ENCODE results near the gene CXCR6. TPM values are rescaled to one million over a fixed set of nuclear protein-coding genes. Genes with fewer than 3 reads are reported as not detected.

The CXCR6 gene
- polyA plus RNA-seq, 4 donors = 0.45 to 2.7 (median 1.9) TPM

- no peak for FAIRE-seq
- H3K36me3 ChIP-seq (ENCODE audit: control insufficient read depth in 3 of 3, insufficient read depth in 2 of 3, low read depth in 1 of 3, low read length in 3 of 3) = peaks cover 3 to 25% (median 13%) of the 10 kb centered on the region in 3 donors
- no peak overlapping the region for H3K4me3 ChIP-seq (ENCODE audit: low read depth in 1 of 3, low read length in 3 of 3)
- no peaks in the 10 kb centered on the region for H3K9me3 ChIP-seq (ENCODE audit: control insufficient read depth in 2 of 2, insufficient read depth in 1 of 2, low read depth in 1 of 2, low read length in 1 of 2)
- H3K27me3 ChIP-seq (ENCODE audit: control insufficient read depth in 3 of 3, insufficient read depth in 3 of 3, low read length in 3 of 3) = no peaks in the 10 kb centered on the region
- H3K4me1 ChIP-seq (ENCODE audit: control insufficient read depth in 3 of 3, insufficient read depth in 2 of 3, low read depth in 1 of 3, low read length in 2 of 3) = peaks cover 15 to 50% (median 22%) of the 10 kb centered on the region in 3 donors
- WGBS, 3 donors = 63 to 77% (median 76%) methylated on average over 13 of the region's 13 CpGs
- peak overlapping the region; percentile 6 to 59 (median 51) for H3K27ac ChIP-seq (ENCODE audit: low read depth in 1 of 3, low read length in 2 of 3)
- DNase-seq = no peak
Observed at GRCh38 chr3:45985532-45986302, 42.5 kb downstream of the CXCR6 start.

DNA sequence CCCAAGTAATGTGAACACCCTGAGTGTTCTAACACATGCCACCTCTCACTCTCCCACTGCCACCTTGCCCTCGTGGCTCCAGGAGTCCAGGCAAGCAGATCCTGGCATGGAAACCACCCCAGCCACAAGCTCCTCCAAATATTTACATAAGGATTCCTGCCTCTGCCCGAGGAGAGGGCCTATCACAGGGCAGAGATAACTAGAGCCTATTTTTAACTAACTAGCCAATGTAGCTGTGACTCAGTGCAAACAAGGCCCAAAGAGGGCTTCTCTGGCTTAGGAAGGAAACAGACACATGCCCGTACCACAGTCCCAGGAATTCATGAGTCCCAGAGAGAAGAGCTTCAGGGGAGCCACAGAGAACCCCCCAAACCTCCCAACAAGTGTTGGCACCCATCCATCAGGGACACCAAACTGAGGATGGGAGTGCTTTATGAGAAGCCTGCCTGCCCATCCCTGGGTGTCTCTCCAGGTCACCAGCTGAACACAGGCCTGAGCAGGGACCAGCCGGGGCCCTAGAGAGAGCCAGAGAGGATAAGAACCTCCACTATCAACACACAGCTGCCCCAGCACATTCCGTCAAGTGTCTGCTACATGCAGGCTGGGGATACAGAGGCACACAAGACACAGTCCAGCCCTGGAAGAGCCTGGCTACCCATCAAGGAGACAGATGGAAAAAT is 43.2 kb downstream of the CXCR6 start:
- Histone ChIP-seq H3K27ac (ENCODE audit: low read depth in 1 of 3, low read length in 2 of 3) (peak overlapping the region; percentile 16 to 59 (median 51)), H3K4me3 (ENCODE audit: low read depth in 1 of 3, low read length in 3 of 3) (no peak overlapping the region), H3K36me3 (ENCODE audit: control insufficient read depth in 3 of 3, insufficient read depth in 2 of 3, low read depth in 1 of 3, low read length in 3 of 3) (peaks cover 4 to 25% (median 13%) of the 10 kb centered on the region in 3 donors), H3K4me1 (ENCODE audit: control insufficient read depth in 3 of 3, insufficient read depth in 2 of 3, low read depth in 1 of 3, low read length in 2 of 3) (peaks cover 15 to 50% (median 25%) of the 10 kb centered on the region in 3 donors), H3K9me3 (ENCODE audit: control insufficient read depth in 2 of 2, insufficient read depth in 1 of 2, low read depth in 1 of 2, low read length in 1 of 2) (no peaks in the 10 kb centered on the region), H3K27me3 (ENCODE audit: control insufficient read depth in 3 of 3, insufficient read depth in 3 of 3, low read length in 3 of 3) (no peaks in the 10 kb centered on the region)
- FAIRE-seq = no peak
- WGBS, 3 donors = 32 to 60% (median 46%) methylated on average over 5 of the region's 5 CpGs
- DNase-seq = peak; percentile 28 to 70

DNA sequence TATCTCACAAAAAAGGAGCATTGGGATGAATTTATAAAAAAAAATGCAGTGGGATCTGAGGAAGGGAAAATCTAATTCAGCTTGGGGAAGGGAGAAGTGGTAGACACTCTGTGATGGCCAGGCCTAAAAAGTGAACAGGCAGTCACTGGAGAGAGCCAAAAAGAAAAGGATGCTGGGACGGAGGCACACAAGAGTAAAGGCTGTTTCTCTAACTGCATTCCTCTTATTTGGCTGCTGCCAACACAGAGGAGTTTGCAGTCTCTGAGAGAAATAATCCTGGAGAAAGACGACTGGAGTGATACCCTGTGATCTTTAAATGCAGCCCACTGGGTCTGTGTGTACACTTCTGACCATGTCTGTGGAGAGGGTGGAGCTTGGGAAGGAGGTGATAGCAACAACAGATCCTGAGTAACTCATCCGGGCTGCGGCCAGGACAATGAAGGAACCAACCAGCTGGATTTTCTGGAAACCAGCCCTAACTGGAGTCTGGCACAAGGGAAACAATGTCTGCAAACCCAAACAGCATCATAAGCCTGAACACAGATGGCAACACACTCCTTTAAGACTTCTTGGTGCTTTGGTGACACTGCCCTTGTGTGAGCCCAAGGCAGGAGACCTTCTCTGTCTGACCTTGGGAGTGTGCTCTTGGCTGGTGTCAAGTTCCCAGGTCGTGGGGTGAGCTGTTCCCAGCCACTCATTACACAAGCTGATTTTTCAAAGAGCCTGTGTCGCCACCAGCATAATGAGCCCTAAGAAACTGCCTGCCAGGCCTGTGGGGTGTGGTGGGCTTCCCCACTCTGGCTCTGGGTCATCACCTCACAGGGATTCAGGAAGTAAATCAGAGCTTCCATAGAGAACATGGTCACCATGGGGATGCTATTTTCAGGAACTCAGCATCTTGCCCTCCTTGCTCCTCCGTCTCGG is 44.4 kb downstream of the CXCR6 start:
- peaks cover 5 to 24% (median 8%) of the 10 kb centered on the region in 3 donors for H3K36me3 ChIP-seq (ENCODE audit: control insufficient read depth in 3 of 3, insufficient read depth in 2 of 3, low read depth in 1 of 3, low read length in 3 of 3)
- H3K9me3 ChIP-seq (ENCODE audit: control insufficient read depth in 2 of 2, insufficient read depth in 1 of 2, low read depth in 1 of 2, low read length in 1 of 2) = no peaks in the 10 kb centered on the region
- H3K4me1 ChIP-seq (ENCODE audit: control insufficient read depth in 3 of 3, insufficient read depth in 2 of 3, low read depth in 1 of 3, low read length in 2 of 3) = peaks cover 19 to 50% (median 27%) of the 10 kb centered on the region in 3 donors
- no peak for DNase-seq
- H3K27me3 ChIP-seq (ENCODE audit: control insufficient read depth in 3 of 3, insufficient read depth in 3 of 3, low read length in 3 of 3) = no peaks in the 10 kb centered on the region
- no peak overlapping the region for H3K4me3 ChIP-seq (ENCODE audit: low read depth in 1 of 3, low read length in 3 of 3)
- H3K27ac ChIP-seq (ENCODE audit: low read depth in 1 of 3, low read length in 2 of 3) = peak overlapping the region; percentile 17 to 67 (median 17)
- WGBS, 3 donors = 59 to 72% (median 60%) methylated on average over 8 of the region's 8 CpGs
- FAIRE-seq = no peak

GRCh38 chr3:45988362-45988761 is 45.1 kb downstream of the CXCR6 start:
- Histone ChIP-seq H3K4me1 (ENCODE audit: control insufficient read depth in 3 of 3, insufficient read depth in 2 of 3, low read depth in 1 of 3, low read length in 2 of 3) (peaks cover 23 to 48% (median 27%) of the 10 kb centered on the region in 3 donors), H3K36me3 (ENCODE audit: control insufficient read depth in 3 of 3, insufficient read depth in 2 of 3, low read depth in 1 of 3, low read length in 3 of 3) (peaks cover 5 to 17% (median 8%) of the 10 kb centered on the region in 3 donors), H3K9me3 (ENCODE audit: control insufficient read depth in 2 of 2, insufficient read depth in 1 of 2, low read depth in 1 of 2, low read length in 1 of 2) (no peaks in the 10 kb centered on the region), H3K27me3 (ENCODE audit: control insufficient read depth in 3 of 3, insufficient read depth in 3 of 3, low read length in 3 of 3) (no peaks in the 10 kb centered on the region), H3K27ac (ENCODE audit: low read depth in 1 of 3, low read length in 2 of 3) (peak overlapping the region; percentile 17 to 67 (median 17)), H3K4me3 (ENCODE audit: low read depth in 1 of 3, low read length in 3 of 3) (no peak overlapping the region)
- FAIRE-seq (no peak), DNase-seq (peak in 1 of 2 donors; percentile 54)
- 82 to 91% (median 89%) methylated on average over 4 of the region's 4 CpGs for whole genome bisulfite sequencing, 3 donors

DNA sequence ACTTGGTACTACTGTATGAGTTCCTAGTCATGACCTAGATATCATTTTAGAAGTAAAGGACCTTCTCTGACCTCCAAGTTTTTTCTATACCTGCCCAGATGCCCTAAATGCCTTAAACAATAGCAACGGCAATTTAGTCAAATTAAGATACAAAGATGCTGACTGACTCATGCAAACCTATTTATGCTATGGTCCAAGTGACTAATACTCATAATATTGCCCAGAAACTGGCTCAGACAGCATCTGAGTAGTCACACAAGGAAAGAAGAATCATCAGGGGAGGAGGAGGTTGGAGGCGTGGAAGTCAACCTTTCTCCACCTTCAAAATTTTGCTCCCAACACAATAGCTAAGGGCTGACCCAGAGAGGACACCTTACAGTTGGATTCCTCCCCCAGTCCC is 45.5 kb downstream of the CXCR6 start:
- H3K27me3 ChIP-seq (ENCODE audit: control insufficient read depth in 3 of 3, insufficient read depth in 3 of 3, low read length in 3 of 3) = no peaks in the 10 kb centered on the region
- H3K36me3 ChIP-seq (ENCODE audit: control insufficient read depth in 3 of 3, insufficient read depth in 2 of 3, low read depth in 1 of 3, low read length in 3 of 3) = peaks cover 4 to 13% (median 5%) of the 10 kb centered on the region in 3 donors
- peak overlapping the region in 1 of 3 donors; percentile 10 for H3K27ac ChIP-seq (ENCODE audit: low read depth in 1 of 3, low read length in 2 of 3)
- no peaks in the 10 kb centered on the region for H3K9me3 ChIP-seq (ENCODE audit: control insufficient read depth in 2 of 2, insufficient read depth in 1 of 2, low read depth in 1 of 2, low read length in 1 of 2)
- FAIRE-seq (no peak), DNase-seq (no peak)
- WGBS, 3 donors = 72 to 78% (median 75%) methylated on average over 2 of the region's 2 CpGs
- H3K4me3 ChIP-seq (ENCODE audit: low read depth in 1 of 3, low read length in 3 of 3) = no peak overlapping the region
- peaks cover 25 to 45% (median 27%) of the 10 kb centered on the region in 3 donors for H3K4me1 ChIP-seq (ENCODE audit: control insufficient read depth in 3 of 3, insufficient read depth in 2 of 3, low read depth in 1 of 3, low read length in 2 of 3)

- 39 to 90% (median 51%) methylated on average over 3 of the region's 3 CpGs for WGBS, 3 donors
- Histone ChIP-seq H3K36me3 (ENCODE audit: control insufficient read depth in 3 of 3, insufficient read depth in 2 of 3, low read depth in 1 of 3, low read length in 3 of 3) (peaks cover 0 to 6% (median 2%) of the 10 kb centered on the region in 3 donors), H3K4me3 (ENCODE audit: low read depth in 1 of 3, low read length in 3 of 3) (no peak overlapping the region), H3K27me3 (ENCODE audit: control insufficient read depth in 3 of 3, insufficient read depth in 3 of 3, low read length in 3 of 3) (no peaks in the 10 kb centered on the region), H3K27ac (ENCODE audit: low read depth in 1 of 3, low read length in 2 of 3) (no peak overlapping the region), H3K4me1 (ENCODE audit: control insufficient read depth in 3 of 3, insufficient read depth in 2 of 3, low read depth in 1 of 3, low read length in 2 of 3) (peaks cover 23 to 39% (median 26%) of the 10 kb centered on the region in 3 donors), H3K9me3 (ENCODE audit: control insufficient read depth in 2 of 2, insufficient read depth in 1 of 2, low read depth in 1 of 2, low read length in 1 of 2) (no peaks in the 10 kb centered on the region)
- FAIRE-seq (no peak), DNase-seq (no peak)
Observed at GRCh38 chr3:45990181-45990580, 46.9 kb downstream of the CXCR6 start.

GRCh38 chr3:45991341-45991740 is 48.1 kb downstream of the CXCR6 start:
- H3K4me1 ChIP-seq (ENCODE audit: control insufficient read depth in 3 of 3, insufficient read depth in 2 of 3, low read depth in 1 of 3, low read length in 2 of 3) = peaks cover 20 to 30% (median 28%) of the 10 kb centered on the region in 3 donors
- DNase-seq = no peak
- H3K36me3 ChIP-seq (ENCODE audit: control insufficient read depth in 3 of 3, insufficient read depth in 2 of 3, low read depth in 1 of 3, low read length in 3 of 3) = peaks cover 0 to 2% (median 2%) of the 10 kb centered on the region in 3 donors
- H3K9me3 ChIP-seq (ENCODE audit: control insufficient read depth in 2 of 2, insufficient read depth in 1 of 2, low read depth in 1 of 2, low read length in 1 of 2) = no peaks in the 10 kb centered on the region
- peak overlapping the region in 2 of 3 donors; percentile 17 to 43 for H3K27ac ChIP-seq (ENCODE audit: low read depth in 1 of 3, low read length in 2 of 3)
- no peak for FAIRE-seq
- H3K27me3 ChIP-seq (ENCODE audit: control insufficient read depth in 3 of 3, insufficient read depth in 3 of 3, low read length in 3 of 3) = no peaks in the 10 kb centered on the region
- H3K4me3 ChIP-seq (ENCODE audit: low read depth in 1 of 3, low read length in 3 of 3) = no peak overlapping the region
- 75 to 78% (median 78%) methylated on average over 6 of the region's 6 CpGs for WGBS, 3 donors

All from small intestine (tissue), 7 donors.